Esophagus muscularis mucosa (tissue), 4 donors: ENCODE measurements around the gene PLOD2.

Experiments used
- EP300 ChIP-seq: sonication (generic); formaldehyde crosslinking; IDR thresholded peaks from one replicate; pipeline ENCODE4 v1.6.1; 2017; ENCODE audit warnings: antibody characterized with exemption
- POLR2A ChIP-seq: fragments of 450-650 bp; IDR thresholded peaks from one replicate; pipeline ENCODE4 v1.6.1; 2017; ENCODE audit warnings: antibody characterized with exemption, moderate library complexity, mild to moderate bottlenecking, low read depth
- TF ChIP-seq, protein P1 (sequence below), 3 experiments: fragments of 200-600 bp in 2 of 3; fragments of 450-650 bp in 1 of 3; sonication (generic) in 2 of 3; IDR thresholded peaks; one replicate each; pipeline ENCODE4 v1.5.1; 2017 to 2019; ENCODE audit warnings: antibody characterized with exemption in 3 of 3, mild to moderate bottlenecking in 2 of 3, moderate library complexity in 1 of 3

- TF ChIP-seq, protein P1, sequence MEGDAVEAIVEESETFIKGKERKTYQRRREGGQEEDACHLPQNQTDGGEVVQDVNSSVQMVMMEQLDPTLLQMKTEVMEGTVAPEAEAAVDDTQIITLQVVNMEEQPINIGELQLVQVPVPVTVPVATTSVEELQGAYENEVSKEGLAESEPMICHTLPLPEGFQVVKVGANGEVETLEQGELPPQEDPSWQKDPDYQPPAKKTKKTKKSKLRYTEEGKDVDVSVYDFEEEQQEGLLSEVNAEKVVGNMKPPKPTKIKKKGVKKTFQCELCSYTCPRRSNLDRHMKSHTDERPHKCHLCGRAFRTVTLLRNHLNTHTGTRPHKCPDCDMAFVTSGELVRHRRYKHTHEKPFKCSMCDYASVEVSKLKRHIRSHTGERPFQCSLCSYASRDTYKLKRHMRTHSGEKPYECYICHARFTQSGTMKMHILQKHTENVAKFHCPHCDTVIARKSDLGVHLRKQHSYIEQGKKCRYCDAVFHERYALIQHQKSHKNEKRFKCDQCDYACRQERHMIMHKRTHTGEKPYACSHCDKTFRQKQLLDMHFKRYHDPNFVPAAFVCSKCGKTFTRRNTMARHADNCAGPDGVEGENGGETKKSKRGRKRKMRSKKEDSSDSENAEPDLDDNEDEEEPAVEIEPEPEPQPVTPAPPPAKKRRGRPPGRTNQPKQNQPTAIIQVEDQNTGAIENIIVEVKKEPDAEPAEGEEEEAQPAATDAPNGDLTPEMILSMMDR (IDR thresholded peaks at IDR 0.05): no peak
- TF ChIP-seq POLR2A (no peak), EP300 (no peak)
Observed at GRCh38 chr3:146181216-146181615, 20.2 kb upstream of the PLOD2 start.
